Activated T-helper 1 cell treated with anti-CD3 and anti-CD28 coated beads, Interleukin-2, amount 50 U/mL, for 16 hours (primary cell): ENCODE data around the gene ZFAND2A.
"Not testable (repeated sequence)": the region's sequence is repeated elsewhere in the genome, so short reads cannot be mapped to it uniquely, and the experiment has no call there.

Experiments used
- DNase-seq, 2 donors: peaks; one replicate each; pipeline ENCODE4 v3.0.0-alpha.2; 2020; ENCODE audit warnings: low read depth in 1 of 2, low spot score in 1 of 2

The ZFAND2A gene

GRCh38 chr7:1124816-1125602 lies 35.0 kb downstream of the ZFAND2A start:
- no peak for DNase-seq

- DNase-seq, result no peak
Observed at GRCh38 chr7:1124164-1124563, 35.8 kb downstream of the ZFAND2A start.

GRCh38 chr7:1123715-1124114 lies 36.3 kb downstream of the ZFAND2A start:
- DNase-seq, result no peak

DNA sequence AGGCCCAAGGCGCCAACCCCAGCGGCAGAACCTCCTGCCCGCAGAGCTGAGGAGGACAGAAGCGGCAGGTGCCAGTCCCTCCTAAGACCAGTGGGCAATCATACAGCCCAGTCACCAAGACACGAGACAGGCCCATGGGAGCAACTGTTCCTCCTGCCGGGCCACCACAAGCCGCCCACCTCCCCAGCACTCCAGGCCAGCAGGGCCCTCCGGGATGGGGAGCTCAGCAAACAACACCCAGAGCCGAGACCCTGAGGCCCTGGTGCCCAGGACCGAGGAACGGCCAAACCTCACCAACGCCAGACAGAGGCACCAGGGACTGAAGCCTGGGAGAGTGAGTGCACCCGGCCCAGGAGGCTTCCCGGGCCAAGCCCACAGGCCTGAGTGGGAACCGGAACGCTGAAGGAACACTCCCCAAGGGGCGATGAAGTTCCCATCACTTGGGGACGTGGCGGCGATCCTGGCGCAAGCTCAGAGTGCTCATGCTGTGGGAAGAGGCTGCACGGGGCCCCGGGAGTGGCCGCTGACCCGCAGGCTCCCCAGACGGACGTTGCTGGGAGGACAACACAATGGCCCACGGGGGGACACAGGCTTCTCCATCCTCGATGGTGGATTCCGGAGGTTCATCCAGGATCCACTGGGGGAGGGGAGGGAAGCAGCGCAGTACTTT lies 37.0 kb downstream of the ZFAND2A start:
- DNase-seq, result no peak

GRCh38 chr7:1121886-1122831 lies 37.8 kb downstream of the ZFAND2A start:
- no peak for DNase-seq

DNA sequence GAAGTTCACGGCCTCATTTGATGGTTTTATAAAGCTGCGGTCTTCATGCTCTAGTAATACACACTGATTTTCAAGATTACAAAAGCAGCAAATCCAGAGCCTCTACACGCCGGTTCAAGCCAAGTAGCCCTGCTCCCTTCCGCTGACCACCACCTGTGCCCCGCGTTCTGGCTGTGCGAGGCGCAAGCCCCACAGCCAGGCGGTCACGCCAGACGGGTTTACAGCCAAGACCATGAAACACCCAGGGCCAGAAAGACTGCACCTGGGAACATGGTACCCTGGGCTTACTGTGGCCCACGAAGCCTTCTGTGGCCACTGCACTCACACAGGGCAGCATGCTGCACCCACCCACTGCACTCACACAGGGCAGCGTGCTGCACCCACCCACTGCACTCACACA lies 38.5 kb downstream of the ZFAND2A start:
- DNase-seq, result no peak

DNA sequence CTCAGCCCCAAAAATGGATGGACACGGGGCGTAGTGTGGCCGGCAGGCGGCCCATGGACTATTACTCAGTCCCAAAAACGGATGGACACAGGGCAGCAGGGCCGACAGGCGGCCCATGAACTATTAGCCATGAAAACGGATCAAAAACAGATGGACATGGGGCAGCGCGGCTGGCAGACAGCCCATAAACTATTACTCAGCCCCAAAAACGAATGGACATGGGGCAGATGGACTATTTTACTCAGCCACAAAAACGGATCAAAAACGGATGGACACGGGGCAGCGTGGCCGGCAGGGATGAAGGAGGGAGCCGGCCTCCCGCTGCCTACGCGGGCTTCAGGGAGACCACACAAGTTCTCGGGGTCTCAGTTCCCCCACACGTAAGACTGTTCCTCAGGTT lies 39.2 kb downstream of the ZFAND2A start:
- no peak for DNase-seq

DNA sequence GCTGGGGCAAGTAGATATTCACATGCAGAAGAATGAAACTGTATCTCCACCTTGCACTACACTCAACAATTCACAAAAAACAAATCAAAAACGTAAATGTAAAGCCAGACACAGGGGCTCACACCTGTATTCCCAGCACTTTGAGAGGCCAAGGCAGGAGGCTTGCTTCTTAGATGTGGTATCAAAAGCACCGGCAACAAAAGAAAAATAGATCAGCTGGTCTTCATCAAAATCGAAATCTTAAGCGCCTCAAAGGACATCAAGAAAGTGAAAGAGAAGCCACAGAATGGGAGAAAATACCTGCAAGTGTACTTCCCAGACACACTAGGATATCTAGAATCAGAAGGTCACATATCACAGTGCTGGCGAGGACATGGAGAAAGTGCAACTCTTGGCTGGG lies 40.8 kb downstream of the ZFAND2A start:
- no peak for DNase-seq

GRCh38 chr7:1117321-1117928 lies 42.6 kb downstream of the ZFAND2A start:
- no peak for DNase-seq

DNA sequence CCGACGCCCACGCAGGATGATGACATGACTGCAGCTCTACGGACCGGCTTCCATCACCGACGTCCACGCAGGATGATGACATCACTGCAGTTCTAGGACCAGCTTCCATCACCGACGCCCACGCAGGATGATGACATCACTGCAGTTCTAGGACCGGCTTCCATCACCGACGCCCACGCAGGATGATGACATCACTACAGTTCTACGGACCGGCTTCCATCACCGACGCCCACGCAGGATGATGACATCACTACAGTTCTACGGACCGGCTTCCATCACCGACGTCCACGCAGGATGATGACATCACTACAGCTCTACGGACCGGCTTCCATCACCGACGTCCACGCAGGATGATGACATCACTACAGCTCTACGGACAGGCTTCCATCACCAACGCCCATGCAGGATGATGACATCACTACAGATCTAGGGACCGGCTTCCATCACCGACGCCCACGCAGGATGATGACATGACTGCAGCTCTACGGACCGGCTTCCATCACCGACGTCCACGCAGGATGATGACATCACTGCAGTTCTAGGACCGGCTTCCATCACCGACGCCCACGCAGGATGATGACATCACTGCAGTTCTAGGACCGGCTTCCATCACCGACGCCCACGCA lies 43.5 kb downstream of the ZFAND2A start:
- not testable (repeated sequence) for DNase-seq

DNA sequence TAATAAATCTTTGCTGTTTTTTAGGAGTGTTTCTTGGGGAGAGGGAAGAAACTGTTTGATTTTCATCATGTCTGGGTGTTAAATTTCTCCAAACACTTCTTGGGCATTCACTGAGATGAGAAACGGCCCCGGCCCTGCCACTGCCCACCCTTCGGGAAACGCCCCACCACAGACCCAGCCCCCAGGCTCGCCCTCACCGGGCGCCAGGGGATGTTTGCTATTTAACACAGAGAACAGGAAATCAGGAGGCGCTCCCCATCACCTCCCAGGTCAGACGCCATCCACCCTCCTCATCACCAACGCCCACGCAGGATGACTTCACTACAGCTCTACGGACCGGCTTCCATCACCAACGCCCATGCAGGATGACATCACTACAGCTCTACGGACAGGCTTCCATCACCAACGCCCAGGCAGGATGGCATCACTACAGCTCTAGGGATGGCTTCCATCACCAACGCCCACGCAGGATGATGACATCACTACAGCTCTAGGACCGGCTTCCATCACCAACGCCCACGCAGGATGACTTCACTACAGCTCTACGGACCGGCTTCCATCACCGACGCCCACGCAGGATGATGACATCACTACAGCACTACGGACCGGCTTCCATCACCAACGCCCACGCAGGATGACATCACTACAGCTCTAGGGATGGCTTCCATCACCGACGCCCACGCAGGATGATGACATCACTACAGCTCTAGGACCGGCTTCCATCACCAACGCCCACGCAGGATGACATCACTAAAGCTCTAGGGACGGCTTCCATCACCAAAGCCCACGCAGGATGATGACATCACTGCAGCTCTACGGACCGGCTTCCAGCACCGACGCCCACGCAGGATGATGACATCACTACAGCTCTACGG lies 44.6 kb downstream of the ZFAND2A start:
- DNase-seq, result not testable (repeated sequence)

GRCh38 chr7:1114505-1114904 lies 45.5 kb downstream of the ZFAND2A start:
- DNase-seq, result no peak

DNA sequence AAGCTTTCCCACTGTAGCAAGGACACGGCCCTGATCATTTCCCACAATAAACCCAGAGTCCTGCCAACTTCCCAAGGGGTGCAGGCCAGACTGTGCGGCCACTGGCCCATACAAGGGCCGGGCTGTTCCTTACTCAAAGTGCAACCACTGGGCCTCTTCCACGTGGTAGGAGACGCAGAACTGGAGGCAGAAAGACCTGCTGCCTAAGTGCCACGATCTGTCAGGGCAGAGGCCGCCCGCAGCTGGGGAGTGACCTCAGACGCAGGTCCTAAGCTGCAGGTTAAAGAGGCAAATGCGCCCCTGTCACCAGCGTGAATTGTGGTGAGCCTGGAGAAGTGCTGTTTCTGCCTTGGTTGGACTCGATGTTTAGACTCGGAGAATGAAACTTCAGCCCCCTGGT lies 45.9 kb downstream of the ZFAND2A start:
- DNase-seq, result no peak

GRCh38 chr7:1113548-1113885 lies 46.5 kb downstream of the ZFAND2A start:
- DNase-seq, result no peak

- no peak for DNase-seq
Observed at GRCh38 chr7:1112625-1113547, 47.1 kb downstream of the ZFAND2A start.

DNA sequence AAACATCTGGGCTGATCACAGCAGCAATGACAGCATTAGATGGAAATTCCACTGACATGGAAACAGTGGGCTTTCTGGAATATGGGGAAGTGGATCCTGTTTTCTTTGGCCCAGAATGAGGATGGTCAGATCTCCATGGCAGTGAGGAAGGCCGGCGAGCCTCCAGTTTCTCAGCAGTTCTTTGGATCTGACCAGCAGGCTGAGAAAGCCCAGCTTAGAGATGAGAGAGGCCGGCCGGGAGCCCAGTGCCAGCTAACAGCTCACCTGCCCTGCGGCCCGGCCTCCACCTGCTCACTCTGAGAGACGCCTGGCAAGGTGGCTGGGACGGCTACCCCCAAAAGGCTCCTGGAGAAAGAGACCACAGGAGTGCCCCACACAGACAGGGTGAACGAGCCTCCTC lies 47.9 kb downstream of the ZFAND2A start:
- no peak for DNase-seq

DNA sequence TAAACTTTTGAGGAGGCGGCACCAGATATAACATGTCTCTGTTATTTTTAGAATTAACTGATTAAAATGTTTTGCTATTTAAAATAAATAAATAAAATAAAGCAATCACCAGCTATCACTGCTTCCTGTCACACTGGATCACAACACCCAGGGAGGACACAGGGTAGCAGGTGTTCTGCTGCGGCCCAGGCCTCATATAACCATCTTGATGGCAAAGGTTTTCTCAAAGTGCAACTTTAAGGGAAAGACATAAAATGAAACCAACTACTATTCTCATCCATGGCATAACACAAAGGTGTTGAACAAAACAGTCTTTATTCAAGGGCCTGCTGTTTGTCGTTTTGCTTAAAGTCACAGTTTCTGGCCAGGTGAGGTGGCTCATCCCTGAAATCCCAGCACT lies 48.8 kb downstream of the ZFAND2A start:
- DNase-seq, result no peak

DNA sequence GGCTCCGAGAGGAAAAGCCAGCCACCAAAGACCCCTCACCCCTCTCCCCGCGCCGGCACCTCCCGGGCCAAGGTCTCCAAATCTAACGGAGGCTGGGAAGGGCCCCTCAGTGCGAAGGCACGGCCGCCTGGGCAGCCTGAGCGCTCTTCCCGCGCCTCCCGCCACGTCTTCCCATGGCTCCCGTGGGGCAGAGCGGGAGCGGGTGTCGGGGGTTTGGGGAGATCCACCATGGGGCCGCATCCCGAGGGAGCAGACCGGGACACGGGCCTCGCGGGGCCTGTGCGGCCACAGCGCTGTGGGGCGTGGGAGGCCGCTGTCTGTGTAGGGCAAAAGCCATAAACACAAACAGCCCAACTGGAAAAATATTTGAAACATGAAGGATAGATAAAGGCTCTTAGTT lies 49.6 kb downstream of the ZFAND2A start:
- DNase-seq, result no peak
